Spleen (tissue), 11 donors: ENCODE data around the gene KLHL2. TPM values are rescaled to one million over a fixed set of nuclear protein-coding genes. Genes with fewer than 3 reads are reported as not detected.

Experiments
- DNase-seq: peaks from one replicate; pipeline ENCODE4 v3.0.0-alpha.2; 2020
- H3K27ac ChIP-seq, 8 donors: fragments of 200-600 bp; sonication (generic) in 7 of 8; 1 replicate in 4 of 8; 2 replicates in 4 of 8; pipeline versions ENCODE4 v1.5.0 to v1.8.0; 2016 to 2021; ENCODE audit warnings: inconsistent platforms in 4 of 8, mild to moderate bottlenecking in 4 of 8, moderate library complexity in 1 of 8
- H3K27me3 ChIP-seq, 7 donors: fragments of 200-600 bp; sonication (generic) in 6 of 7; replicated peaks in 1 of 7; 1 replicate in 4 of 7; 2 replicates in 3 of 7; pipeline versions ENCODE4 v1.5.0 to v1.8.0; 2016 to 2021; ENCODE audit warnings: inconsistent platforms in 3 of 7, mild to moderate bottlenecking in 1 of 7
- H3K36me3 ChIP-seq, 6 donors: fragments of 200-600 bp; sonication (generic) in 5 of 6; 1 replicate in 4 of 6; 2 replicates in 2 of 6; pipeline versions ENCODE4 v1.5.0 to v1.8.0; 2016 to 2021; ENCODE audit warnings: inconsistent platforms in 2 of 6
- H3K4me1 ChIP-seq, 6 donors: fragments of 200-600 bp; sonication (generic) in 5 of 6; 1 replicate in 3 of 6; 2 replicates in 3 of 6; pipeline versions ENCODE4 v1.5.0 to v1.8.0; 2016 to 2021; ENCODE audit warnings: inconsistent platforms in 3 of 6
- H3K4me3 ChIP-seq, 8 donors: fragments of 200-600 bp; sonication (generic) in 7 of 8; 1 replicate in 4 of 8; 2 replicates in 4 of 8; pipeline versions ENCODE4 v1.5.0 to v1.8.0; 2016 to 2021; ENCODE audit warnings: inconsistent platforms in 4 of 8, mild to moderate bottlenecking in 4 of 8, moderate library complexity in 2 of 8
- H3K9me3 ChIP-seq, 8 donors: fragments of 200-600 bp; sonication (generic) in 7 of 8; 1 replicate in 4 of 8; 2 replicates in 4 of 8; pipeline versions ENCODE4 v1.5.0 to v1.8.0; 2016 to 2021; ENCODE audit warnings: inconsistent platforms in 4 of 8
- CTCF ChIP-seq, 11 experiments: fragments of 200-600 bp in 7 of 11; fragments of 450-650 bp in 4 of 11; sonication (generic) in 4 of 11; IDR thresholded peaks in 8 of 11; conservative IDR thresholded peaks in 3 of 11; 1 replicate in 7 of 11; 2 replicates in 4 of 11; pipeline versions ENCODE4 v1.4.0 to v1.8.0; 2016 to 2021; ENCODE audit warnings: antibody characterized with exemption in 11 of 11, inconsistent platforms in 4 of 11, mild to moderate bottlenecking in 1 of 11
- POLR2A ChIP-seq, 3 donors: fragments of 450-650 bp; IDR thresholded peaks; one replicate each; pipeline ENCODE4 v1.5.1; 2017; ENCODE audit warnings: antibody characterized with exemption in 3 of 3, mild to moderate bottlenecking in 1 of 3
- POLR2AphosphoS5 ChIP-seq, 3 donors: sonication (generic); formaldehyde crosslinking; IDR thresholded peaks; one replicate each; pipeline ENCODE4 v1.5.1; 2017; ENCODE audit warnings: antibody characterized with exemption in 3 of 3
- WGBS, 5 donors: extraction: QIAGEN DNeasy Blood & Tissue Kit in 3 of 5; methylation state at CpG; one replicate each; pipeline versions ENCODE4 v1.1.5 to v1.1.7; 2013 to 2018; 5-methylcytosine and 5-hydroxymethylcytosine counted together
- intact Hi-C: fragments of 100-400 bp; cut with DNase I; formaldehyde crosslinking; loops from one replicate; pipeline ENCODE4 v1.15.0; 2023; ENCODE audit warnings: low total_unique reads
- polyA plus RNA-seq, 3 donors: library from polyadenylated mRNA; stranded (reverse); fragments of 200-250 nt; gene quantifications; one replicate each; pipeline ENCODE4 v1.2.1, GENCODE V29; 2013
- total RNA-seq, 7 donors: library from RNA; depleted of rRNA in 3 of 7; stranded (reverse); fragments of >200 nt in 3 of 7; fragmentation: NEBNext Ultra II Directional in 4 of 7; extraction: Animal tissue kit (Norgen Biotek cat#: 25700) in 4 of 7; gene quantifications; one replicate each; pipeline versions ENCODE4 v1.1.0 to v1.2.1, GENCODE V29; 2016 to 2021
- donor health status: healthy with polysubstance abuse.
- donor health status: DM: no; HTN: no; CAD: no; lungs with moderate emphysema.
- donor health status: DM: no; HTN: no; CAD: no.
- donor health status: Bipolar disorder and iron deficiency.
- donor health status: healthy.
- donor health status: DM: no; HTN: no; CAD: no.
- donor health status: DM: yes; HTN: yes; CAD: no.

Gene KLHL2
- total and polyA plus RNA-seq, 10 donors: 10.8 to 102 (median 48.5) TPM

- 0 to 1% (median 0%) methylated on average over 51 to 76 of the region's 76 CpGs for WGBS, 5 donors
- TF ChIP-seq CTCF (IDR thresholded peaks at IDR 0.05 in 8 of 11, conservative IDR thresholded peaks at IDR 0.05 in 3 of 11) (peak in 2 of 11 experiments; percentile 22 to 28), POLR2AphosphoS5 (IDR thresholded peaks at IDR 0.05) (peak; percentile 80 to 96 (median 95)), POLR2A (IDR thresholded peaks at IDR 0.05) (peak in 2 of 3 donors; percentile 32 to 89)
- peaks cover 0 to 26% (median 0%) of the 10 kb centered on the region in 6 donors for H3K36me3 ChIP-seq
These were observed 120.1 kb downstream of the KLHL2 start, which contains the start of gene MSMO1 for GRCh38 chr4:165327211-165328100. TSS of gene MSMO1 (plus strand) at chr4:165327669. CDS start at chr4:165333371, 5,702 bp downstream.

DNA sequence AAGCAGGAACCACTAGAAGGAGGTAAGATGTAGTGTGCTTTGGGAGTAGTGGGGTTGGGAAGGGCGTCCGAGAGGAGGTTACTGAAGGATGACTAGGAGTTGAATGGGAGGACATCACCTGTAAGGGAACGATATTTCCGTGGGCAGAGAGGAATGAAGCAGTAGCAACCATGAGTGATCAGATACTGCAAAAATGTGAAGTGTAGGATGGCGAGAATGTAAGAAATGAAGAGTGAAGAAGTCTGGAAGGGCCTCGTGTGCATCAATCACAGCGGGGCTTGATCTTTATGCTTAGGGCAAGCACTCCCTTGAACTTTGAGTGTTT is 120.7 kb downstream of the KLHL2 start:
- intact Hi-C loops: loop anchor here (5.0 kb wide), 1 partner anchor 121 kb away; the partner anchor contains the start of gene KLHL2

More at GRCh38 chr4:165327211-165328100, 120.1 kb downstream of the KLHL2 start, which contains the start of gene MSMO1:
- Histone ChIP-seq H3K27ac (peak within 1 kb of the TSS; percentile 71 to 92 (median 87)), H3K4me1 (peaks cover 10 to 63% (median 43%) of the 10 kb centered on the region in 6 donors), H3K27me3 (no peaks in the 10 kb centered on the region), H3K4me3 (peak within 1 kb of the TSS; percentile 81 to 98 (median 88)), H3K9me3 (no peaks in the 10 kb centered on the region)
- intact Hi-C loops: loop anchor here (5.0 kb wide), 1 partner anchor 120 kb away; the partner anchor contains the start of gene KLHL2
- peak; percentile 100 for DNase-seq

DNA sequence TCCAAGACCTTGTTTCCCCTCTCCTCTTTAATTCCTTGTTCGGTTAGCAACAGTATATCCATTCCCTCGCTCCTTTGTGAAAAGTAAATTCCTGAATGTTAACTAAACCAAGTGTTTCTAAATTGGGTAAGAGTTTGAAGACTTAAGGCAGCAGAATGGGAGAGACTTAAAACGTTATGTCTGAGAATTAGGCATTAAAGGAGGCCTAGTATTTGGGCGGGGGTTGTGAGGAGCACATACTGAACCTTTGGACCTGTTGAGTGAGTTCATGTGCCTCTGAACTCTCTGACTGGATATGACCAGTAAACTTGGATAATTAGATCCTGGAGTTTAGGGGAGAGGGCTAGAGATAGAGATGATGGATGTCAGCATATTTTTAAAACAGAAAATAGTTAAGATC is 121.3 kb downstream of the KLHL2 start:
- Histone ChIP-seq H3K4me1 (peaks cover 10 to 69% (median 48%) of the 10 kb centered on the region in 6 donors), H3K9me3 (no peaks in the 10 kb centered on the region), H3K27me3 (no peaks in the 10 kb centered on the region), H3K27ac (no peak overlapping the region), H3K4me3 (peak overlapping the region in 7 of 8 donors; percentile 81 to 98 (median 86)), H3K36me3 (peaks cover 0 to 31% (median 3%) of the 10 kb centered on the region in 6 donors)
- intact Hi-C loops: loop anchor here (5.0 kb wide), 1 partner anchor 121 kb away; the partner anchor contains the start of gene KLHL2
- no peak for DNase-seq
- whole genome bisulfite sequencing, 5 donors: 51 to 71% (median 59%) methylated on average over 4 of the region's 4 CpGs
- TF ChIP-seq POLR2AphosphoS5 (IDR thresholded peaks at IDR 0.05): no peak
- no peak for TF ChIP-seq POLR2A (IDR thresholded peaks at IDR 0.05)
- no peak for TF ChIP-seq CTCF (IDR thresholded peaks at IDR 0.05 in 8 of 11, conservative IDR thresholded peaks at IDR 0.05 in 3 of 11)

More for the DNA sequence above, 120.7 kb downstream of the KLHL2 start:
- H3K27ac ChIP-seq: peak overlapping the region; percentile 71 to 92 (median 87)
- peaks cover 0 to 26% (median 0%) of the 10 kb centered on the region in 6 donors for H3K36me3 ChIP-seq
- H3K4me1 ChIP-seq: peaks cover 10 to 69% (median 47%) of the 10 kb centered on the region in 6 donors
- H3K27me3 ChIP-seq: no peaks in the 10 kb centered on the region
- no peaks in the 10 kb centered on the region for H3K9me3 ChIP-seq
- TF ChIP-seq CTCF (IDR thresholded peaks at IDR 0.05 in 8 of 11, conservative IDR thresholded peaks at IDR 0.05 in 3 of 11) (no peak), POLR2AphosphoS5 (IDR thresholded peaks at IDR 0.05) (no peak), POLR2A (IDR thresholded peaks at IDR 0.05) (no peak)
- no peak for DNase-seq
- 0 to 3% (median 2%) methylated on average over 7 of the region's 7 CpGs for WGBS, 5 donors
- peak overlapping the region; percentile 81 to 98 (median 88) for H3K4me3 ChIP-seq

GRCh38 chr4:165330071-165330470 is 122.7 kb downstream of the KLHL2 start:
- WGBS, 5 donors: 90 to 98% (median 96%) methylated on average over 2 of the region's 2 CpGs
- TF ChIP-seq POLR2AphosphoS5 (IDR thresholded peaks at IDR 0.05): no peak
- no peak for TF ChIP-seq CTCF (IDR thresholded peaks at IDR 0.05 in 8 of 11, conservative IDR thresholded peaks at IDR 0.05 in 3 of 11)
- TF ChIP-seq POLR2A (IDR thresholded peaks at IDR 0.05): no peak
- no peaks in the 10 kb centered on the region for H3K27me3 ChIP-seq
- intact Hi-C loops: no loop called here
- no peaks in the 10 kb centered on the region for H3K9me3 ChIP-seq
- H3K27ac ChIP-seq: no peak overlapping the region
- no peak overlapping the region for H3K4me3 ChIP-seq
- DNase-seq: no peak
- peaks cover 0 to 36% (median 12%) of the 10 kb centered on the region in 6 donors for H3K36me3 ChIP-seq
- H3K4me1 ChIP-seq: peaks cover 10 to 69% (median 48%) of the 10 kb centered on the region in 6 donors
